IMR-90 (cell line): ENCODE data around the gene RAB14. TPM values are rescaled to one million over a fixed set of nuclear protein-coding genes. Genes with fewer than 3 reads are reported as not detected.

Experiments
- RAD21 ChIP-seq: IDR thresholded peaks from 2 replicates; pipeline ENCODE4 v1.6.1; 2012; ENCODE audit warnings: low read length, improper control_type of control experiment
- polyA plus RNA-seq, 3 experiments: library from polyadenylated mRNA; depleted of rRNA; stranded (reverse); fragments of >200 nt; gene quantifications; 2 replicates each; pipeline ENCODE4 v1.2.3, GENCODE V29; 2012; ENCODE audit warnings: low replicate concordance in 1 of 3
- total RNA-seq: library from RNA; depleted of rRNA; stranded (reverse); fragments of >200 nt; gene quantifications from 2 replicates; pipeline ENCODE4 v1.2.3, GENCODE V29; 2012
- TF ChIP-seq, protein P1 (sequence below): conservative IDR thresholded peaks from 2 replicates; pipeline ENCODE4 v1.5.1; 2012; ENCODE audit warnings: mild to moderate bottlenecking, low read depth, low read length, improper control_type of control experiment

RAB14 gene
- total and polyA plus RNA-seq, 2 of the 4 experiments (the other 2 are of a cell fraction): 20.1 to 29.3 TPM

DNA sequence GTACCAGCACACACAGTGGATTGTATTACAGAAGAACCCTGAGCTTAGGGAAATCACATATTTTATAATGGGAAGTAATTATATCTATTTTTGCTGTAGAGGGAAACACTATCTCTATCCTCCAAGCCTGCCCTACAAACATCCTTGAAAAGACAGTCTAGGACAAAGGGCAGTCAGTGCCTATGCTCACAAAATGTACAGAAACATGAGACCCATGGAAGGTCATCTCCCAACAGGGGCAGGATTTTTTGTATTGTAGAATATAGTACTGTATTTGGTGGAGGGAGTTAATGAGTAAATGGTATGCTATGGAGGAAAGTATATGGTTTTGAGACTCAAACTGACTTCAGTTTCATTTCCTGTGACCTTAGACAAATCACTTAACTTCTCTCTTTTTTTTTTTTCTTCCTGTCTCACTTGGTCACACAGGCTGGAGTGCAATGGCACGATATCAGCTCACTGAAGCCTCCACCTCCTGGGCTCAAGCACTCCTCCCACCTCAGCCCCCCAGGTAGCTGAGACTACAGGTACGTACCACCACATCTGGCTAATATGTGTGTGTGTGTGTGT lies 5.8 kb upstream of the RAB14 start (continued):
- TF ChIP-seq, protein P1, sequence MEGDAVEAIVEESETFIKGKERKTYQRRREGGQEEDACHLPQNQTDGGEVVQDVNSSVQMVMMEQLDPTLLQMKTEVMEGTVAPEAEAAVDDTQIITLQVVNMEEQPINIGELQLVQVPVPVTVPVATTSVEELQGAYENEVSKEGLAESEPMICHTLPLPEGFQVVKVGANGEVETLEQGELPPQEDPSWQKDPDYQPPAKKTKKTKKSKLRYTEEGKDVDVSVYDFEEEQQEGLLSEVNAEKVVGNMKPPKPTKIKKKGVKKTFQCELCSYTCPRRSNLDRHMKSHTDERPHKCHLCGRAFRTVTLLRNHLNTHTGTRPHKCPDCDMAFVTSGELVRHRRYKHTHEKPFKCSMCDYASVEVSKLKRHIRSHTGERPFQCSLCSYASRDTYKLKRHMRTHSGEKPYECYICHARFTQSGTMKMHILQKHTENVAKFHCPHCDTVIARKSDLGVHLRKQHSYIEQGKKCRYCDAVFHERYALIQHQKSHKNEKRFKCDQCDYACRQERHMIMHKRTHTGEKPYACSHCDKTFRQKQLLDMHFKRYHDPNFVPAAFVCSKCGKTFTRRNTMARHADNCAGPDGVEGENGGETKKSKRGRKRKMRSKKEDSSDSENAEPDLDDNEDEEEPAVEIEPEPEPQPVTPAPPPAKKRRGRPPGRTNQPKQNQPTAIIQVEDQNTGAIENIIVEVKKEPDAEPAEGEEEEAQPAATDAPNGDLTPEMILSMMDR: no peak
- TF ChIP-seq RAD21: no peak
